ENCODE data around the gene OSBPL6.
A peak's percentile ranks its signal among the peaks of the same experiment; 100 is the strongest.

DNA sequence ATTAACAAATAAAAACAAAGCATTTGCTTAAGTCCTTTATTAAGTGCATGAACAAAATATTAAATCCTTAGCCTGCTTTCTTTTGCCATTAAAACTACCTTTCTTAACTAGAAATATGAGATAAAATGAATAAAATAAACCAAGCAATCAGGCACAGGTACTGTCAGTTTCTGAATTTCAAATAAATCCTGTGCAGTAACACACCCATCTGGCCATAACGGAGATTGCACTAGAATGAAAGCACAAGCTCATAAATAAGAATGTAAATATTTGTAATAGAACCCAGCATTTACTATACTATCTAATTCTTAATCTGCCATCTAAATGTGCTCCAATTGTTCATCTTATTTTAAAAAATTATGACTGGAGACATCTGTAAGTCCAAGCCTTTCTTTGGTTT, 224.8 kb downstream of the OSBPL6 start:
- TF ChIP-seq, protein P1, sequence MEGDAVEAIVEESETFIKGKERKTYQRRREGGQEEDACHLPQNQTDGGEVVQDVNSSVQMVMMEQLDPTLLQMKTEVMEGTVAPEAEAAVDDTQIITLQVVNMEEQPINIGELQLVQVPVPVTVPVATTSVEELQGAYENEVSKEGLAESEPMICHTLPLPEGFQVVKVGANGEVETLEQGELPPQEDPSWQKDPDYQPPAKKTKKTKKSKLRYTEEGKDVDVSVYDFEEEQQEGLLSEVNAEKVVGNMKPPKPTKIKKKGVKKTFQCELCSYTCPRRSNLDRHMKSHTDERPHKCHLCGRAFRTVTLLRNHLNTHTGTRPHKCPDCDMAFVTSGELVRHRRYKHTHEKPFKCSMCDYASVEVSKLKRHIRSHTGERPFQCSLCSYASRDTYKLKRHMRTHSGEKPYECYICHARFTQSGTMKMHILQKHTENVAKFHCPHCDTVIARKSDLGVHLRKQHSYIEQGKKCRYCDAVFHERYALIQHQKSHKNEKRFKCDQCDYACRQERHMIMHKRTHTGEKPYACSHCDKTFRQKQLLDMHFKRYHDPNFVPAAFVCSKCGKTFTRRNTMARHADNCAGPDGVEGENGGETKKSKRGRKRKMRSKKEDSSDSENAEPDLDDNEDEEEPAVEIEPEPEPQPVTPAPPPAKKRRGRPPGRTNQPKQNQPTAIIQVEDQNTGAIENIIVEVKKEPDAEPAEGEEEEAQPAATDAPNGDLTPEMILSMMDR (IDR thresholded peaks at IDR 0.05; ENCODE audit: borderline replicate concordance, extremely low read depth, low read length, poor library complexity, severe bottlenecking): peak; percentile 31
- no peak for TF ChIP-seq EZH2 (IDR thresholded peaks at IDR 0.05; ENCODE audit: borderline replicate concordance, low read depth, low read length, severe bottlenecking)
